ENCODE results near the gene CLPX. TPM values are rescaled to one million over a fixed set of nuclear protein-coding genes. Genes with fewer than 3 reads are reported as not detected.
A peak's percentile ranks its signal among the peaks of the same experiment; 100 is the strongest.

Gene CLPX
- total and polyA plus RNA-seq, 9 of the 15 experiments (the other 6 are each of a cell fraction or from before 2014, with no cell fraction given) = 11.2 to 83.3 (median 51.3) TPM

- TF ChIP-seq HOMEZ (CRISPR knock-in tag; IDR thresholded peaks at IDR 0.05) (no peak), E2F5 (CRISPR knock-in tag; IDR thresholded peaks at IDR 0.05) (no peak), ZFP30 (CRISPR knock-in tag; IDR thresholded peaks at IDR 0.05; ENCODE audit: borderline replicate concordance) (no peak), PRMT5 (CRISPR knock-in tag; IDR thresholded peaks at IDR 0.05) (no peak), YY1 (IDR thresholded peaks at IDR 0.05; ENCODE audit: borderline replicate concordance in 1 of 3, control insufficient read depth in 1 of 3, extremely low read depth in 1 of 3, insufficient read depth in 3 of 3, insufficient read length in 1 of 3, insufficient replicate concordance in 2 of 3, low read depth in 1 of 3, low read length in 2 of 3) (peak in 1 of 3 experiments; percentile 24), MAZ (CRISPR knock-in tag; conservative IDR thresholded peaks at IDR 0.05 in 1 of 2, IDR thresholded peaks at IDR 0.05 in 1 of 2) (no peak), THAP7 (CRISPR knock-in tag; IDR thresholded peaks at IDR 0.05) (no peak), ATF3 (IDR thresholded peaks at IDR 0.05) (no peak), ATF3 (CRISPR knock-in tag; conservative IDR thresholded peaks at IDR 0.05) (no peak), DACH1 (IDR thresholded peaks at IDR 0.05; ENCODE audit: partially characterized antibody) (no peak), PHB2 (IDR thresholded peaks at IDR 0.05; ENCODE audit: low read depth) (no peak), PPARD (CRISPR knock-in tag; IDR thresholded peaks at IDR 0.05) (no peak), ESRRB (CRISPR knock-in tag; IDR thresholded peaks at IDR 0.05; ENCODE audit: borderline replicate concordance) (no peak), GATA2 (CRISPR knock-in tag; IDR thresholded peaks at IDR 0.05) (no peak), CREB5 (CRISPR knock-in tag; IDR thresholded peaks at IDR 0.05) (no peak), ZC3H4 (CRISPR knock-in tag; IDR thresholded peaks at IDR 0.05; ENCODE audit: borderline replicate concordance) (no peak), HMGXB4 (CRISPR knock-in tag; IDR thresholded peaks at IDR 0.05) (no peak), MEF2D (tag; conservative IDR thresholded peaks at IDR 0.05; ENCODE audit: low read depth) (0 out of 2 replicates have a peak, but pooled peaks have one; percentile 58)
Observed at GRCh38 chr15:65217526-65218482, 32.7 kb upstream of the CLPX start (continued).

All from K562 (cell line).